Neural crest cell (in vitro differentiated cells): ENCODE data around the gene ZKSCAN5. TPM values are rescaled to one million over a fixed set of nuclear protein-coding genes. Genes with fewer than 3 reads are reported as not detected.

Experiments used
- DNase-seq: peaks from one replicate; pipeline ENCODE4 v3.0.0; 2021; ENCODE audit warnings: low read depth, mixed read lengths, low spot score
- H3K27ac Mint-ChIP-seq: one replicate; pipeline ENCODE4 v1.8.0; 2021; ENCODE audit warnings: mild to moderate bottlenecking, mixed read lengths; ENCODE audit not compliant: unreplicated experiment
- H3K27me3 Mint-ChIP-seq: 2 replicates; pipeline ENCODE4 v1.8.0; 2021; ENCODE audit warnings: low read depth, mild to moderate bottlenecking, mixed read lengths
- H3K36me3 Mint-ChIP-seq: 2 replicates; pipeline ENCODE4 v1.8.0; 2021; ENCODE audit warnings: low read depth, mild to moderate bottlenecking, mixed read lengths
- H3K4me1 Mint-ChIP-seq: 2 replicates; pipeline ENCODE4 v1.8.0; 2021; ENCODE audit warnings: mixed read lengths
- H3K4me3 Mint-ChIP-seq: one replicate; pipeline ENCODE4 v1.8.0; 2021; ENCODE audit warnings: mild to moderate bottlenecking, mixed read lengths
- H3K9me3 Mint-ChIP-seq: 2 replicates; pipeline ENCODE4 v1.8.0; 2021; ENCODE audit warnings: mixed read lengths
- total RNA-seq: library from RNA; stranded (reverse); gene quantifications from 2 replicates; pipeline ENCODE4 v1.2.1, GENCODE V29; 2021
- TF ChIP-seq, protein P1 (sequence below): fragments of 200-600 bp; sonication (generic); conservative IDR thresholded peaks from 2 replicates; pipeline ENCODE4 v1.5.0; 2021; ENCODE audit warnings: antibody characterized with exemption, mild to moderate bottlenecking

ZKSCAN5 gene
- total RNA-seq, 1 donor from 2014 or later = 21.5 TPM

GRCh38 chr7:99535667-99536066, 31.2 kb downstream of the ZKSCAN5 start:
- Mint-ChIP-seq H3K36me3 (peaks cover 68% of the 10 kb centered on the region), H3K9me3 (peaks cover 31% of the 10 kb centered on the region), H3K4me1 (no peaks in the 10 kb centered on the region), H3K27ac (no peak overlapping the region), H3K27me3 (no peaks in the 10 kb centered on the region), H3K4me3 (no peak overlapping the region)
- TF ChIP-seq, protein P1, sequence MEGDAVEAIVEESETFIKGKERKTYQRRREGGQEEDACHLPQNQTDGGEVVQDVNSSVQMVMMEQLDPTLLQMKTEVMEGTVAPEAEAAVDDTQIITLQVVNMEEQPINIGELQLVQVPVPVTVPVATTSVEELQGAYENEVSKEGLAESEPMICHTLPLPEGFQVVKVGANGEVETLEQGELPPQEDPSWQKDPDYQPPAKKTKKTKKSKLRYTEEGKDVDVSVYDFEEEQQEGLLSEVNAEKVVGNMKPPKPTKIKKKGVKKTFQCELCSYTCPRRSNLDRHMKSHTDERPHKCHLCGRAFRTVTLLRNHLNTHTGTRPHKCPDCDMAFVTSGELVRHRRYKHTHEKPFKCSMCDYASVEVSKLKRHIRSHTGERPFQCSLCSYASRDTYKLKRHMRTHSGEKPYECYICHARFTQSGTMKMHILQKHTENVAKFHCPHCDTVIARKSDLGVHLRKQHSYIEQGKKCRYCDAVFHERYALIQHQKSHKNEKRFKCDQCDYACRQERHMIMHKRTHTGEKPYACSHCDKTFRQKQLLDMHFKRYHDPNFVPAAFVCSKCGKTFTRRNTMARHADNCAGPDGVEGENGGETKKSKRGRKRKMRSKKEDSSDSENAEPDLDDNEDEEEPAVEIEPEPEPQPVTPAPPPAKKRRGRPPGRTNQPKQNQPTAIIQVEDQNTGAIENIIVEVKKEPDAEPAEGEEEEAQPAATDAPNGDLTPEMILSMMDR = no peak
- DNase-seq = no peak

GRCh38 chr7:99539213-99539811, 34.9 kb downstream of the ZKSCAN5 start:
- H3K36me3 Mint-ChIP-seq = peaks cover 58% of the 10 kb centered on the region
- TF ChIP-seq, protein P1 = no peak
- no peak overlapping the region for H3K27ac Mint-ChIP-seq
- H3K9me3 Mint-ChIP-seq = peaks cover 20% of the 10 kb centered on the region
- no peak for DNase-seq
- H3K27me3 Mint-ChIP-seq = no peaks in the 10 kb centered on the region
- no peak overlapping the region for H3K4me3 Mint-ChIP-seq
- no peaks in the 10 kb centered on the region for H3K4me1 Mint-ChIP-seq

DNA sequence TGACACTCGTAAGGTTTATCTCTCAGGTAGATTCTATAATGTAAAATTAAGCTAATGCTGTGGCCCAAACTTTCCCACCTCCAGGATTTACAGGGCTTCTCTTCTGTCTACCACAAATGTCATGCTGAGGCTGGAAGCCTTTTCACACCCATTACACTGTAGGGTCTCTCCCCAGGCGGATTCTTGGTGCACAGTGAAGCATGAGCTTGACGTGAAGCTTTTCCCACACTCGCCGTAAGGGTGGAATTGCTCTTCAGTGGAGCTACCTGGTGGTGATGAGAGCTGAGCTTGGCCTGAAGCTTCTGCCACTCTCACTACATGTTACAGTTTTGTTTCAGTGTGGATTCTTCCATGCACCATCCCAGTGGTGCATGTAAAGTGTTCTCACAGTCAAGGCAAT, 36.1 kb downstream of the ZKSCAN5 start:
- Mint-ChIP-seq H3K27me3 (no peaks in the 10 kb centered on the region), H3K27ac (no peak overlapping the region), H3K9me3 (peaks cover 20% of the 10 kb centered on the region), H3K4me1 (no peaks in the 10 kb centered on the region), H3K36me3 (peaks cover 60% of the 10 kb centered on the region), H3K4me3 (no peak overlapping the region)
- DNase-seq = no peak
- TF ChIP-seq, protein P1 = no peak

- no peak for DNase-seq
- TF ChIP-seq, protein P1 = no peak
- H3K36me3 Mint-ChIP-seq = peaks cover 60% of the 10 kb centered on the region
- no peak overlapping the region for H3K27ac Mint-ChIP-seq
- H3K9me3 Mint-ChIP-seq = peaks cover 20% of the 10 kb centered on the region
- H3K27me3 Mint-ChIP-seq = no peaks in the 10 kb centered on the region
- no peaks in the 10 kb centered on the region for H3K4me1 Mint-ChIP-seq
- H3K4me3 Mint-ChIP-seq = no peak overlapping the region
Observed at GRCh38 chr7:99541212-99541611, 36.8 kb downstream of the ZKSCAN5 start.

DNA sequence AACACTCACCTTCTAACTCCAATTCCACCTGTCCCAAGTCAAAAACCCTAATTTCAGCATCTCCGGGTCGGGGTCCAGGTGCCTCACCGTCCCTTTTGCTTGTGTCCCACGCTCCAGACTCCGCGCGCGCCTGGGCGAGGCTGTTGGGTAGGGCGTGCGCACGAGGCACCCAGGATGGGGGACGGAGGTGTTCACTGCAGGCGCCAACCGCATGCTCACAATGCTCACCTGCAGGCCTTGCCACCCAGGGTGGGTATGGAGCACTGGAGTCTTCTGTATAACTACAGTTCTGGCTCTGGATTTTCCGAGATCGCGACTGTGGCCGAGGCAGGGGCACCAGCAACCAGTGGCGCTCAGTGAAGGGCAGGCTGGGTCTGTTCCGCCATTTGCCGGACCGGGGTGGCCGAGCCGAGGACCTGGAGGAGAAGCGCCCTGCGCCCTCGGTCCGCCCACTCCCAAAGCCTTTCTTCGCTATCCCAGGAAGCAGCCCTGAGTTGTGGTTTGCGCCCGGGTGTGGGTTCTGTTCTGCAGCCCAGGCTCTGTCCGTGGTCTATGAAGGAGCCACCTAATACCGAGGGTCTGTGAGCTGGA, 38.7 kb downstream of the ZKSCAN5 start:
- TF ChIP-seq, protein P1 = no peak
- DNase-seq = no peak
- no peaks in the 10 kb centered on the region for H3K27me3 Mint-ChIP-seq
- H3K4me3 Mint-ChIP-seq = no peak overlapping the region
- H3K4me1 Mint-ChIP-seq = no peaks in the 10 kb centered on the region
- peaks cover 18% of the 10 kb centered on the region for H3K9me3 Mint-ChIP-seq
- no peak overlapping the region for H3K27ac Mint-ChIP-seq
- peaks cover 61% of the 10 kb centered on the region for H3K36me3 Mint-ChIP-seq
